H1 (cell line): Measurements from ENCODE around the gene NANOS3.

ENCODE experiments used
- EP300 ChIP-seq, 2 experiments: IDR thresholded peaks; 1 replicate in 1 of 2; 2 replicates in 1 of 2; pipeline ENCODE4 v1.6.1; 2011 to 2012; ENCODE audit warnings: low read depth in 2 of 2, low read length in 2 of 2, mild to moderate bottlenecking in 2 of 2, borderline replicate concordance in 1 of 2, inconsistent platforms in 1 of 2, moderate library complexity in 1 of 2
- SP1 ChIP-seq: IDR thresholded peaks from 2 replicates; pipeline ENCODE4 v1.6.1; 2011; ENCODE audit warnings: low read depth, low read length

DNA sequence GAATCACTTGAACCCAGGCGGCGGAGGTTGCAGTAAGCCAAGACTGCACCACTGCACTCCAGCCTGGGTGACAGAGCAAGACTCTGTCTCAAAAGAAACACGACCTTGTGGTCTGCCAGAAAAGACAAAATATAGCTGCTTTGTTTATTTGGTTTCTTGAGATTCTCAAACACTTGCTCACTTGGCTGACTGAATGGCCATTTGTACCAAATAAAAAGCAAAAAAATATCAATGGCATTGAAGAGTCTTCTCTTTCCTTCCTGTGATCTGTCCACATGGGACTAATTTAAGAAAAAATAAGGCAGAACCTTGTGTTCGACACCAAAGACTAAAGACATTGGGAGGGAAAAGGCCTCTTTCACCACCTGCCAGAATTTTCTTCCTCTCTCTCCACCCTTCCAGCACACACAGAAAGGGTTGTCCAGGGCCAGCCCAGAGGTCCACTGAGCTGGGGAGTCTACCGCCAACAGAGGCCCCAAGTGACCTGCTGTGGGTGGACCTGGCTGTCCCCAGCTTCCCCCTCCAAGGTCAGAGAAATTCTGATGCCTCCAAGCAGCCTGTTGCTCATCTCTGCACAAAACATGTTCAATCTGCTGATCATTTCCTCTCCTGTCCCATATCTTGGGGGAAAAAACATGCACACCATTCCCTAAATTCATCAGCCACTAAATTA is 23.1 kb downstream of the NANOS3 start:
- TF ChIP-seq SP1 (no peak), EP300 (IDR thresholded peaks at IDR 0.05; ENCODE audit: borderline replicate concordance in 1 of 2, low read depth in 2 of 2, low read length in 2 of 2) (no peak)
